Upper lobe of right lung (tissue), 1 donor: ENCODE measurements around the gene EVA1A. TPM values are rescaled to one million over a fixed set of nuclear protein-coding genes. Genes with fewer than 3 reads are reported as not detected.
A peak's percentile ranks its signal among the peaks of the same experiment; 100 is the strongest.

ENCODE experiments used
- ATAC-seq: fragments of 200-7000 bp; cut with Tn5 transposase; one replicate; pipeline ENCODE4 v1.9.1; 2020; ENCODE audit warnings: mild to moderate bottlenecking, moderate library complexity
- DNase-seq: peaks from one replicate; pipeline ENCODE4 v3.0.0-alpha.2; 2020
- H3K27ac ChIP-seq: fragments of 200-600 bp; one replicate; pipeline ENCODE4 v1.8.0; 2022
- H3K27me3 ChIP-seq: fragments of 200-600 bp; one replicate; pipeline ENCODE4 v1.8.0; 2022; ENCODE audit warnings: mild to moderate bottlenecking
- H3K36me3 ChIP-seq: fragments of 200-600 bp; one replicate; pipeline ENCODE4 v1.8.0; 2022
- H3K4me1 ChIP-seq: fragments of 200-600 bp; one replicate; pipeline ENCODE4 v1.8.0; 2022
- H3K4me3 ChIP-seq: fragments of 200-600 bp; one replicate; pipeline ENCODE4 v1.8.0; 2022; ENCODE audit warnings: mild to moderate bottlenecking
- H3K9me3 ChIP-seq: fragments of 200-600 bp; one replicate; pipeline ENCODE4 v1.8.0; 2022
- intact Hi-C: fragments of 100-400 bp; cut with DNase I; formaldehyde crosslinking; loops from one replicate; pipeline ENCODE4 v1.11.0; 2022
- total RNA-seq: library from RNA; stranded (reverse); fragmentation: NEBNext Ultra II Directional; extraction: Animal tissue kit (Norgen Biotek cat#: 25700); gene quantifications from one replicate; pipeline ENCODE4 v1.2.1, GENCODE V29; 2021
- TF ChIP-seq, protein P1 (sequence below): fragments of 200-600 bp; IDR thresholded peaks from one replicate; pipeline ENCODE4 v1.8.0; 2022; ENCODE audit warnings: antibody characterized with exemption
- donor health status: DM: no; HTN: yes; CAD: no; lungs with severe emphysema.

Gene EVA1A
- total RNA-seq, 1 donor from 2014 or later, result 41.9 TPM

DNA sequence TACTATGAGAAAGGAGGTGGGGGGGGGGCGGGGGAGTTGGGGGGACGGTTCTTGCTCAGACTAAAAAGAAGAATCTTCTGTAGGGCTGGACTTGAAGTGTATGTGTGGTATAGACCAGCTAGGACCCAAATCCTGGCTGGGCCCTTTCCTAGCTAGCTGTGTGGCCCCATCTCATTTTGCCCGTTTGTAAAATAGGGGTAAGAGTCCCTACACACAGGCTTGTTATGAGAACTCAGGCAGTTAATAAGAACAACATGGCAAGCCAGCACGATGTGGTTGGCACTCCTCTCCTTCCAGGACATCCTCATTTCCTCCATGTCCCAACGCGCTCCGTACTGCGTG lies 1.1 kb downstream of the EVA1A start:
- no peaks in the 10 kb centered on the region for H3K36me3 ChIP-seq
- ATAC-seq (no peak), DNase-seq (no peak)
- H3K27ac ChIP-seq, result no peak overlapping the region
- H3K27me3 ChIP-seq, result peaks cover 6% of the 10 kb centered on the region
- peaks cover 8% of the 10 kb centered on the region for H3K4me1 ChIP-seq
- intact Hi-C loops, result no loop called here
- H3K9me3 ChIP-seq, result no peaks in the 10 kb centered on the region
- TF ChIP-seq, protein P1, sequence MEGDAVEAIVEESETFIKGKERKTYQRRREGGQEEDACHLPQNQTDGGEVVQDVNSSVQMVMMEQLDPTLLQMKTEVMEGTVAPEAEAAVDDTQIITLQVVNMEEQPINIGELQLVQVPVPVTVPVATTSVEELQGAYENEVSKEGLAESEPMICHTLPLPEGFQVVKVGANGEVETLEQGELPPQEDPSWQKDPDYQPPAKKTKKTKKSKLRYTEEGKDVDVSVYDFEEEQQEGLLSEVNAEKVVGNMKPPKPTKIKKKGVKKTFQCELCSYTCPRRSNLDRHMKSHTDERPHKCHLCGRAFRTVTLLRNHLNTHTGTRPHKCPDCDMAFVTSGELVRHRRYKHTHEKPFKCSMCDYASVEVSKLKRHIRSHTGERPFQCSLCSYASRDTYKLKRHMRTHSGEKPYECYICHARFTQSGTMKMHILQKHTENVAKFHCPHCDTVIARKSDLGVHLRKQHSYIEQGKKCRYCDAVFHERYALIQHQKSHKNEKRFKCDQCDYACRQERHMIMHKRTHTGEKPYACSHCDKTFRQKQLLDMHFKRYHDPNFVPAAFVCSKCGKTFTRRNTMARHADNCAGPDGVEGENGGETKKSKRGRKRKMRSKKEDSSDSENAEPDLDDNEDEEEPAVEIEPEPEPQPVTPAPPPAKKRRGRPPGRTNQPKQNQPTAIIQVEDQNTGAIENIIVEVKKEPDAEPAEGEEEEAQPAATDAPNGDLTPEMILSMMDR, result no peak
- H3K4me3 ChIP-seq, result peak overlapping the region; percentile 49

GRCh38 chr2:75558786-75559679 lies 1.7 kb downstream of the EVA1A start:
- DNase-seq (no peak), ATAC-seq (no peak)
- no peak overlapping the region for H3K27ac ChIP-seq
- no peaks in the 10 kb centered on the region for H3K36me3 ChIP-seq
- H3K4me1 ChIP-seq, result peaks cover 8% of the 10 kb centered on the region
- TF ChIP-seq, protein P1, result no peak
- H3K4me3 ChIP-seq, result peak overlapping the region; percentile 49
- no peaks in the 10 kb centered on the region for H3K9me3 ChIP-seq
- peaks cover 6% of the 10 kb centered on the region for H3K27me3 ChIP-seq
- intact Hi-C loops, result no loop called here

DNA sequence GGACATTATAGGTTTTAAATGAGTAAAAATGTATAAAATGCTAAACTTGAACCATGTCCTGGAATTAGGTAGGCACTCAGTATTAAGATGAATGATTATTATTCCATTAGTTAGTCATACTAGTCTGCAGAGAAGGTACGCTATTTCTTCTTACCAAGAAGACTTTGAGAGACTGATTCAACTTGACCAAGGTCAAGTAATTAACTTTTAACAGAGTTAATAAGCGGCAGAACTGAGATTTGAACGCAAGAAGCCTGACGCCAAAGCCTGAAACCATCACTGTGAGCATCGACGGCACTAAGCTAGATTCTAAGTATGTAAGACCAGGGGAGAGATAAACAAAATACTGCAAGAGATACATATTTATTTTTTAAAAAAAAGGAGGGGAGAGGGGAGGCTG lies 2.6 kb downstream of the EVA1A start:
- intact Hi-C loops, result no loop called here
- Histone ChIP-seq H3K4me1 (peaks cover 8% of the 10 kb centered on the region), H3K36me3 (no peaks in the 10 kb centered on the region), H3K27ac (no peak overlapping the region), H3K4me3 (no peak overlapping the region), H3K9me3 (no peaks in the 10 kb centered on the region), H3K27me3 (peaks cover 6% of the 10 kb centered on the region)
- TF ChIP-seq, protein P1, result no peak
- no peak for ATAC-seq
- no peak for DNase-seq

DNA sequence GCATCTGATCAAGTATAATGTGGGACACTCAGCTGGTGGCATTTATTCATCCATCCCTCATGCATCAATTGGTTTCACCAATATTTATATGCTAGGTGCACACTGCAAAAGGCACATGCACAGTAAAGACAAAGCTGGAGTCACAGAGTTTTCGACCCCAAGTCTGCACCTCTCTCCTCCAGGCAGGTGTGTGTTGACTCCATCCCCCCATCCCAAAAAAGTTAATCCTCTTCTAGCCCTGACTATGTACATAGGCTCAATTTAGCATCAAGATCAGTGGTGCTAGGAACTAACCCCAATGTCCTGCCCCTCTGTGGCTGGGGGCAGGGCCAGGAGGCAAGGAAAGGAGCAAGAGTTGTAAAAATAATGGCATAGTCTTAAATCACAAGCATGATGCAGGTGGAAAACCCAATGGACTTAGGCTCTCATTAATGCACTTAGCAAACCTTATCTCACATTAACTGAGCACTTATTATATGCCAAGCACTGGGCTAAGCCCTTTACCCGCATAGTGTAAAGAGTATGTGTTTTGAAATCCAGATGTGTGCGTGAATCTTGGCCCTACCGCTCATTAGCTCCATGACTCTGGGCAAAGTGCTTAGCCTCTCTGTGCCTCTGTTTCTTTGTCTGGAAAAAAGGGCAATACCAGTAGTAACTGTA lies 3.1 kb downstream of the EVA1A start:
- Histone ChIP-seq H3K4me3 (no peak overlapping the region), H3K36me3 (no peaks in the 10 kb centered on the region), H3K27ac (no peak overlapping the region), H3K27me3 (peaks cover 6% of the 10 kb centered on the region), H3K9me3 (no peaks in the 10 kb centered on the region), H3K4me1 (peaks cover 8% of the 10 kb centered on the region)
- DNase-seq (no peak), ATAC-seq (no peak)
- intact Hi-C loops, result no loop called here
- TF ChIP-seq, protein P1, result no peak

DNA sequence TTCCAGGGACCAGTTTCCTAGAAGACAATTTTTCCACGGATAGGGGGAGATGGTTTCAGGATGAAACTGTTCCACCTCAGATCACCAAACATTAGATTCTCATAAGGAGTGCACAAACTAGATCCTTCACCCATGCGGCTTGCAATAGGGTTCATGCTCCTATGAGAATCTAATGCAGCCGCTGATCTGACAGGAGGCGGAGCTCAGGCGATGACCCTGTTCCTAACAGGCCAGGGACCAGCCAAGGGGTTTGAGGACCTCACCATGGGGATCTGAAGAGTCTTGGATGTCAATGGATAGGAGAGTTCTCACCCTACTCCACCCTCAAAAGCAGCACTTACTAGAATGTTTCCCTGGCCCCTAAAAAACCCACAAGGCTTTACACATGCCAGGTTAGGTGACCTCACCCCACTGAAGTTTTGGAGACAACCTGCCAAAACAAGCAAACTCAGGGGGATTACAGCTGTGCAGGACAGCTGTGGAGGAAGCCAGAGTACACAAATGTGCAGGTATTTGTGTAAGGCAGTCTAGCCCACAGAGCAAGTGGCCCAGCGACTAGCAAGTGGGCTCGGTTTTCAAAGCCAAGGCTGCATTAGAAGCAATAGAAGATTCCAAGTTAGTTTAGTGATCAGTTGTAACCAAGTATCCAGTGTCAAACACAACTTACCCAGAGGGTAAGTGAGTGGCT lies 3.9 kb downstream of the EVA1A start:
- H3K36me3 ChIP-seq, result no peaks in the 10 kb centered on the region
- ATAC-seq (no peak), DNase-seq (no peak)
- TF ChIP-seq, protein P1, result no peak
- H3K4me1 ChIP-seq, result peaks cover 6% of the 10 kb centered on the region
- H3K4me3 ChIP-seq, result no peak overlapping the region
- intact Hi-C loops, result no loop called here
- H3K9me3 ChIP-seq, result no peaks in the 10 kb centered on the region
- H3K27ac ChIP-seq, result no peak overlapping the region
- peaks cover 6% of the 10 kb centered on the region for H3K27me3 ChIP-seq
